NCI-H345 treated with DMSO at 0.1 percent for 48 hours (cell line): ENCODE measurements around the gene OLIG1.

ENCODE experiments used
- DNase-seq: peaks from one replicate; lab custom pipeline; 2025; ENCODE audit not compliant: unreplicated experiment; lab: John Stamatoyannopoulos, UW

OLIG1 gene

DNA sequence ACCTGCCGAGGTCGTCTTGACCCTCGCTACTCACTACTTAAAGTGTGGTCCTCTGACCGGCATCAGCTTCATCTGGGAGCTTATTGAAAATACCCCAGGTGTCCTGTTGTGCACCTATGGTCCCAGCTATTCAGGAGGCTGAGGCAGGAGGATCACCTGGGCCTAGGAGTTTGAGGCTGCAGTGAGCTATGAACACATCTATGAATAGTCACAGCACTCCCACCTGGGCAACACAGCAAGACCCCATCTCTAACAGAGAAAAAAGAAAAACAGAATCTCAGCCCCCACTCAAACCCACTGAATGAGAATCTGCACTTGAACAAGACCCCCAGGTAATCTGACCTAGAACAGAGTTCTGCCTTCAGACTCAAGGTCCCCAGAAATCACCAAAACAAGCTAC, 8.7 kb upstream of the OLIG1 start:
- no peak for DNase-seq

DNA sequence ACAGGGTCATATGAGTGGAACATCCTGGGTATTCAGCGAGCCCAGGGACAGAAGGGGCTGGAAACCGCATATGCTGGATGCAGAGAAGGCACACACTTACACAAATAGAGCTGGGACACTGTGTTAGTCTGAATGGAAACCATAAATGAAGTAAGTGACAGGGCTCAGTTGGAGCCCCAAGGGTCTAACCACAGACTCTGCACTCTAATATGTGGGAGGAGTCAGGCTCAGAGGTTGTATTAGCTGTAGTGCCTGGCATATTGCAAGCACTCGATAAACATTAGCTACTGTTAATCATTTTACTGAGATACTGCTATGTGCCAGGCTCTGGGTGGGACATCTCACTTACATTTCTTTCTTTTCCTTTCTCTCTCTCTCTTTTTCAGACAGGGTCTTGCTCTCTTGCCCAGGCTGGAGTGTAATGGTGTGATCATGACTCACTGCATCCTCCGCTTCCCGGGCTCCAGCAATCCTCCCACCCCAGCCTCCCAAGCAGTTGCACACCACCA, 6.5 kb upstream of the OLIG1 start:
- no peak for DNase-seq

DNA sequence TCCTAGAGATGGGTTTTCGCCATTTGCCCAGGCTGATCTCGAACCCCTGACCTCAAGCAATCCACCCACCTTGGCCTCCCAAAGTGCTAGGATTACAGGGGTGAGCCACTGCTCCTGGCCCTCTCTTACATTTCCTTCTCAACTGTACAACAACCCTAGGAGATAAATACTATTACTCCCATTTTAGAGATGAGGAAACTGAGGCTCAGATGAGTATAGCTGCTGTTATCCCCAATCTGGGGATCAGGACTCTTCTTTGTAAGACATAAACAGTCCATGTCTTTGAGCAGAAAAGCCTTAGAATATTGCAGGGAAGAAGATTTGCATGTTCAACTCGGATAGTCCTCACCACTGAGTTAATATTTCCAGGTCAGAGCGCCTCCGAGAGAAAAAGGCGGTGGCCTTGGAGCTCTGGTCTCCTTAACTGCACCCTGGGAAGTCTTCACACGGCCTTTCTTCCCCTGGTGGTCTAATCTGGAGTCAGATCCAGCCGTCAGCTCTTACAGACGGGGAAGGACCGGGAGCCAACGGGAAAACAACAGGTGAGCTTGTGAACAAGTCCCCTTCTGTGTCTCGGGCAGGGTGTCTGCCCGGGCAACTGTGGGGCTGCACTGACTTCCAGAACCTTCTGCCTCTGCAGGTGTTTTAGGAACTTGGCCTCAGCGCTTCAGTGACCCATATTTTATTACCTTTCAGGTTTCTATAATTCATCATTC, 5.9 kb upstream of the OLIG1 start:
- no peak for DNase-seq

DNA sequence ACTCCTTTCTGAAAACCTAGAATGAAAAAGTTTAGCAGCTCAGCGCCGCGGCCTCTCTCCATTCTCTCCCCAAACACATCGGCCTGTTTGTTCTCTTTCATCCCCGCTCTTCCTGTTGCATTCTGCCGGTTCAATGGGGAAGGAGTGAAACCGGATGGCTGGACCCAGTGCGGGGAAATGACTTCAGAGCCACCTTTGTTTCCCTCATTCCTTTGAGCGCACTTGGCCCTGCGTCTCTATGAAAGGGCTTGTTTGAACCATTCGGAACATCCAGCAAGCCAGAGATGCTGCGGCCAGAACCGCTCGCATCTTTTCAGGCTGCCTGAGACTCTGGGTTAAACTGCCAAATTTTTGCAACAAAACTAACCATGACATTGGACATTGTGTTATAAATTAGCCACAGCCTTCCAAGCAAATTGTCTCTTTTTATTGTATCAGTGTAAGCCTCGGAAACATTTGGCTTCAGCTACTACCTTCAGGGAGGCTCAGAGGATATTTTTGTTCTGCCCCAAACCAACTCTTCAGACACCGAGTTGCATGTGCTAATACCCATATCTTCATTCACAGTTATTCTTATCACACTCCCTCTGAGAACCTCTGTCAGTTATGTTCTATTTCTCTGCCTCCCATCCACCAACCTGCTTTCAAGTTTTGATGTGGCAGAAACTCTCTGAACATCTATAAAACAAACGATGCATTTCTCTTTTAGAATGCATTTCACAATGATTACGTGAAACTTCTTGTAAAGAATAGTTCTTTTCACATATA, 5.1 kb upstream of the OLIG1 start:
- DNase-seq = no peak

DNA sequence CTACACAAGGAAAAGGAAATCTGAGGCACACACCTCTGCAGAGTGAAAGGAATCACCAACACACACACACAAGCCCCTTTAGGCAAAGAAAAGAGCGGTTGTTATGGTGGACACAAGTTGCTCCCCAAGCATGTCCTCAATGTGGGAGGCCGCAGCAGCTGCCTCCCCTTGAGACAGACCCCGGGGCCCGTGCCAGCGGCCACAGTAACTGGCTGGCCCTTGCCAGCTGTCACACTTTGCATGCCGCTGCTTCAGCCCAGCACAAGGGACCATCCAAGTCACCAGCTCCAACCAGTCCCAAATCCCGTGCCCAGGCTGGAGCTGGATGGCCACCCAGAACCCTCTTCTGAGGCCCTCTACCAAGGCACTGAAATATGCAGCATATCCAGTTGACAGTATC, 2.9 kb upstream of the OLIG1 start:
- DNase-seq = no peak

DNA sequence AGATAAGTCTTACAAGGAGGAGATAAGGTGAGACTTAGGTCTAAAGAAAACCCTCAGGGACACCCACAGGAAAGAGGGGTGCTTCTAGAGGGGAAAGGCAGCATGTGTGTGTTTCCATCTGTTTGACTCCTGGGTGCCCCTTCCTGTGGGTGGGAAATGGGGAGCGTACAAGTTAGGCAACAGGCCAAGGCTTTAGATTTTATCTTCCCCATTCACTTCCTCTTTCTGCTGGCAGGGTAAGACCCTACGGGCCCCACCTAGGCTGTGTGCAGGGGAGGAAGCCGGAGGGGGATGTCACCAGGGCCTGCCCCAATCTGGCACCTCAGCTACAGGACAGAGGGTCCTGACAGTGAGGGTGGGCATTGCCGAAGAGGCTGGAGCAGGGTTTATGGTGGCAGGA, 2.5 kb upstream of the OLIG1 start:
- no peak for DNase-seq

DNA sequence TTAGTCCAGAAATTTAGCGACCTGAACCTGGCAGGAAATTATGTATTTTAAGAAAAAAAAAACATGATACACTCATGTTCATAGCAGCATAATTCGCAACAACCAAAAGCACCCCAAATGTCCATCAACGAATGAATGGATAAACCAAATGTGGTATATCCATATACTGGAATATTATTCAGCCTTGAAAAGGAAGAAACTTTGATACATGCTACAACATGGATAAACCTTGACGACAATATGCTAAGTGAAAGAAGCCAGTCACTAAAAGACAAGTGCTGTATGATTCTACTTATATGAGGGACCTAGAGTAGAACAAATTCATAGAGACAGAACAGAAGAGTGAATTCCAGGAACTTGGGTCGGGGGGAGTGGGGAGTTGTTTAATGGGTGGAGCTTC, 698 bp upstream of the OLIG1 start:
- DNase-seq = no peak

DNA sequence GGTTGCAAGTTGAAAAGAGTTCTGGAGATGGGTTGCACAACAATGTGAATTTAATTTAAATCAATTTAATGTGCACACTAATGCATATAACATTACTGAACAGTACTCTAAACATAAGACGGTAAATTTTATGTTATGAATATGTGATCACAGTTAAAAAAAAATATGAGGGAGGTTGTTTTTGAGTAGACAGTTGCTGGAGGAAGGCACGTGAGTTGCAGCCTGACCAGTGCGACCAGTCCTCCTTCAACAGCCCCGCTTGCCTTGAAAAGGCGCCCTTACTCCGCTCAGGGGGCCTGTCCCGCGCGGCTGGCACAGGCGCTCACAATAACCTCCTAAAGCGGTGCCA, 322 bp upstream of the OLIG1 start:
- DNase-seq = no peak

DNA sequence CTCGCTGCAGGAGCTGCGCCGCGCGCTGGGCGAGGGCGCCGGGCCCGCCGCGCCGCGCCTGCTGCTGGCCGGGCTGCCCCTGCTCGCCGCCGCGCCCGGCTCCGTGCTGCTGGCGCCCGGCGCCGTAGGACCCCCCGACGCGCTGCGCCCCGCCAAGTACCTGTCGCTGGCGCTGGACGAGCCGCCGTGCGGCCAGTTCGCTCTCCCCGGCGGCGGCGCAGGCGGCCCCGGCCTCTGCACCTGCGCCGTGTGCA, 730 bp downstream of the OLIG1 start:
- no peak for DNase-seq

DNA sequence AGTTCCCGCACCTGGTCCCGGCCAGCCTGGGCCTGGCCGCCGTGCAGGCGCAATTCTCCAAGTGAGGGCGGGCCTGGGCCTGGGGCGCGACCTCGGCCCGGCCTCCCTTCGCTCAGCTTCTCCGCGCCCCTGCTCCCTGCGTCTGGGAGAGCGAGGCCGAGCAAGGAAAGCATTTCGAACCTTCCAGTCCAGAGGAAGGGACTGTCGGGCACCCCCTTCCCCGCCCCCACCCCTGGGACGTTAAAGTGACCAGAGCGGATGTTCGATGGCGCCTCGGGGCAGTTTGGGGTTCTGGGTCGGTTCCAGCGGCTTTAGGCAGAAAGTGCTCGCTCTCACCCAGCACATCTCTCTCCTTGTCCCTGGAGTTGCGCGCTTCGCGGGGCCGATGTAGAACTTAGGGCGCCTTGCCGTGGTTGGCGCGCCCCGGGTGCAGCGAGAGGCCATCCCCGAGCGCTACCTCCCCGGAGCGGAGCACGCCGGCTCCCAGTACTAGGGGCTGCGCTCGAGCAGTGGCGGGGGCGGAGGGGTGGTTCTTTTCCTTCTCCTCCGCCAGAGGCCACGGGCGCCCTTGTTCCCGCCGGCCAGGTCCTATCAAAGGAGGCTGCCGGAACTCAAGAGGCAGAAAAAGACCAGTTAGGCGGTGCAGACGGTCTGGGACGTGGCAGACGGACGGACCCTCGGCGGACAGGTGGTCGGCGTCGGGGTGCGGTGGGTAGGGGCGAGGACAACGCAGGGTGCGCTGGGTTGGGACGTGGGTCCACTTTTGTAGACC, 1.2 kb downstream of the OLIG1 start:
- DNase-seq = no peak

DNA sequence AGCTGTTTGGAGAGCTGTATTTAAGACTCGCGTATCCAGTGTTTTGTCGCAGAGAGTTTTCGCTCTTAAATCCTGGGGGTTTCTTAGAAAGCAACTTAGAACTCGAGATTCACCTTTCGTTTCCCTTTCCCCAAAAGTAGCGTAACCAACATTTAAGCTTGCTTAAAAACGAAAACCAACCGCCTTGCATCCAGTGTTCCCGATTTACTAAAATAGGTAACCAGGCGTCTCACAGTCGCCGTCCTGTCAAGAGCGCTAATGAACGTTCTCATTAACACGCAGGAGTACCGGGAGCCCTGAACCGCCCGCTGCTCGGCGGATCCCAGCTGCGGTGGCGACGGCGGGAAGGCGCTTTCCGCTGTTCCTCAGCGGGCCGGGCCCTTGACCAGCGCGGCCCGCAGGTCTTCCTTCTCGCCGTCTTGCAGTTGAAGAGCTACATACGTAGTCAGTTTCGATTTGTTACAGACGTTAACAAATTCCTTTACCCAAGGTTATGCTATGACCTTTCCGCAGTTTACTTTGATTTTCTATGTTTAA, 1.9 kb downstream of the OLIG1 start:
- no peak for DNase-seq

DNA sequence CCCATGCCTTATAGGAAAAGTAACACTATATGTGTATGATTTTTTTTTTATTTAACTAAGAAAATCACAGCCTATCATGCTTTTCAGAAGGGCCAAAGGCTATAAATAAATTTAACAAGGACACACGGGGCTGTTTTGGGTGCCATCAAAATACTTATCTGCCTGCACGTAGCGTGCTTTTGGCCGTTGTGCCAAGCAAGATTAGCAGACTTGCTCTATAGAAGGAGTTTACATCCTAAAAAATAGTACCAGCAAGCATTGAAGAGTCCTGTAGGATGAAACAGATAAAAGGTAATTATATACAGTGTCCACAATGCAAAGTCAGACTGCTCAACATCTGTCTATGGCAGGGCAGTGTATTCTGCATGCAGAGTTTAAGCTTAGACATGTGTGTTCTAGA, 3.7 kb downstream of the OLIG1 start:
- no peak for DNase-seq

DNA sequence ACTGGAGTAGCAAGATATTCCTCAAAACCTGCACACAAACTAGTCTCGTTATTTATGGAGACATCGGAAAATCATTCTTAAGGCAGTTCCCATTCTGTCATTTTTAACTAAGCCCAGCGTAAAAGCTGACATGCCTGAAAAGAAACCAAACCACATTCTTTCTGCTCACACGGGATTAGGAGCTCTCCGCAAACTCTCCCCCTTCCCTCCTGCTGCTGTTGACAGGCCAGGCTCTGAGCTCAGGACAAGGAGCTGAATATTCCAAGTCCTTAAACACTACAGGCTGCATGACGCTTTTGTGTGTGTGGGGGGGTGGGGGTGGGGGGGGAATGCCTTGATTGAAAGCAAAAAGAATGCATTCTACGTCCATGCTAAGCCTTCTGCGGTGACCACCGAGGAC, 5.2 kb downstream of the OLIG1 start:
- DNase-seq = no peak

DNA sequence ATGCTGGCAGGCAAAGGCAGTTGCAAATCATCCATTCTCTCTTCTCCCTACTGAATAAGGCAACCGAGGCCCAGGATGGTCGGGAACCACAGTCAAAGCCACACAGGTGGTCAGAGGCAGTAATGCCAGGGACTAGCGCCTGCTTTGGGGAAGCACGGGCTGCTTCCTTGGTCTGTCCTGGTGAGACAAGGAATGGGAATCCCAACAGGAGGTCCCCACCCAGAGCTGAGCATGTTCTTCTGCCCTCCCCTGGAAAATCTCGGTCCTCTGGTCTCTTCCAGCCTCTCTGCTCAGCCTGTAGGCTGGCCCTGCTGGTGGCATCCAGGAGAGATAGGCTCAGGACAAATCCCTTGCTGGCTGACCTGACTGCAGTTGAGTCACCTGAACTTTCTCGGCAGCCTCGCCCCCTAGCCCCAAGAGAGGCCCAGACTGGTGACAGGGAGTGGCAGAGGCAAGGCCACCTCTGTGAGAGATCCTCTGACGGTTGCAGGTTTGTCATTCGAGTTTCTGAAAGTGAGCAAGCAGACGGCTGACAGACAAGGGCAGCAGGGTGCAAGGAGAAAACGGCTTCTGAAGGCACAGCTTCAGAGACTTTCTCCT, 5.8 kb downstream of the OLIG1 start:
- DNase-seq = no peak

DNA sequence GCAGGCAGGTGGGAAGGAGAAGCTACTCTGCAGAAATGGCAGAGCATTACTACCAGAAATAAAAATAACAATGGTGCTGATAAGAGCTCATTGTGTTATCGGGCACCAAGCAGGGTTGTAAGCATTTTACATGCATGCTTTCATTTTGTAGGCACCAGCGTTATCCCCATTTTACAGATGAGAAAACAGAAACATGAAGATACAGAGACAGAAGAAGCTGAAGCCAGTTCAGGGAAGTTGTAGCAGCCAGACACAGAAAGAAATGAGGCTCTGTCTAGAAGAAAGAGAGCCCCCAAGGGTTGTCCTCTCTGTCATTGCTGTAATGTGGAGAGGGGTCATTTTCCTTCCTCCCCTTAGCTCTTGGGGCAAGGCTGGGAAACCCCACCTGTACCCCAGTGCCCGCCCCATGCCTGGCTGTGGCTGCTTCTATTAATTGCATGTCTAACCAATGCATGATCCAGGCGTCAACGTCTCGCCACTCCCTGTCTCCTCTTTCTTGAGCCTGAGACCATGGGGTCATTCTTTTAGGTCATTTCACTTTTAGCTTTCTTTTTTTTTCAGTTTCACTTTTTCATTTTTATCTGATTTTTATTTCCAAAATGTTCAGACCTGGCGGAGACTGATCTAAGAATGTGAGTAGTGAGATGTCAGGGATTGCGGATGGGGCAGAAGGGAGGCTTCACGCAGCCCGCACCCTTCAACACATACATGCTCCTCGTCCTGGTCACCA, 6.8 kb downstream of the OLIG1 start:
- DNase-seq = no peak

DNA sequence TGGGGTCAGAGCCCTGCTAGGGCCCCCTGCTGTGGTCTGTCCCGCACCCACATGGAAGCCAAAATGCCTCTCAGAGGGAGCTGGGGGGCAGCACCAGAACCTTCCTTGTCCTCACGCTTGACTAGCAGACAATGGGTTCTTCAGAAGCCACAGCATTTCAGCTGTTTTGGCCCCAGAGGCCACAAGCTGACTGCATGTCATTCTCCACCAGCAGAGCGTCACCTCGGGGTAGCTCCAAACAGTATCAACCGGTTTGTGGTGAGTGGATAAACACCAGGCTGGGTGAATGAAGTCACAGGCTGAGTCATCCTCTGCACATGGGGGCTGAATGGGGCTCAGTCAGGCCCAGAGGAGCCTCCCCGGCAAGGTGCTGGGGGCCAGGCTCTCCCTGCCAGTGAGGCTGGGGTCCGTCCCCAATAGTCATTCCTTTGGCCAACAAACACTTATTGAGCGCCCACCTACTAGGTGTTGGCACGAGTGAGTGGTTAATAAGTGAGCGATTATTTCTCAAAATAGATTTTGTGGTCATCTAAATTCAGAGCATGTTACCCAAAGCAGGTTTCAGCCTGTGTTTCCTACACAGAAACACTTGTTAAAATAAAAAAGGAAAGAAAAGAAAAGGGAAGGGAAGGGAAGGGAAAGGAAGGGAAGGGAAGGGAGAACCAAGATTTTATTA, 9.1 kb downstream of the OLIG1 start:
- DNase-seq = no peak

DNA sequence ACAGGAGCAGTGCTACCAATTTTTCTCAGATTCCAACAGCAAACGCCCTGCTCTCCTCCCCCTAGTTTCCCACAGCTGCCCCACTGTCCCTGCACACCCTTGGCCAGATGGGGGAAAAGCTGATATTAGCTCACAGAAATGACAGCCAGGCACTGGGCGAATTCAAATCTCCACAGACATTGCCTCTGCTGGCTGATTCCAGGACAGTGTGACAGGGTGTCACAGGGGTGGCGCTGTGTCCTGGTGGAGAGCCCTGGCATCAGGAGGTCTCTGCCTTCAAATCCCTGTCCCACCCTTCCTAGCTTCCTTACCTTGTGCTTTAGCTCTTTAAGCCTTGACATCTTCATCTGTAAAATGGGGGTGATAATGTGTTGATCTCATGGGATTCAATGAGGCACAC, 10.4 kb downstream of the OLIG1 start:
- no peak for DNase-seq

DNA sequence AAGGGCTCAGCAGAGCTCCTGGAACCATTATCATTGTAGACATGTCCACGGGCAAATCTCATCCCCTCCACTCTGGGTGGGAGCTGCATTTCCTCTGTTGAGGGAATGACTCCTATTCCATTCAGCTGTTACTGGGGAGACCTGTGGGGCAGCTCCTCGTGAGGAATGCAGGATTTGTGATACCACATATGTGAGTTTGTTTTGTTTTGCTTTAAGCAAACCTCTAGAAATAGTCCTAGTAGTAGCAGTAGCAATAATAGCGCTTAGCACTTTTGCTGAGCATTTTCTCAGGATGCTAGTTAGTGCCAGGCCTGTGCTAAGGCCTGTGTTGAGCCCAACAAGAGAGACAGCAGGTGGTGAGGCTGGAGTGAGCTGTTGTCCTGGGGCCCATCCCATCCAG, 10.8 kb downstream of the OLIG1 start:
- no peak for DNase-seq

DNA sequence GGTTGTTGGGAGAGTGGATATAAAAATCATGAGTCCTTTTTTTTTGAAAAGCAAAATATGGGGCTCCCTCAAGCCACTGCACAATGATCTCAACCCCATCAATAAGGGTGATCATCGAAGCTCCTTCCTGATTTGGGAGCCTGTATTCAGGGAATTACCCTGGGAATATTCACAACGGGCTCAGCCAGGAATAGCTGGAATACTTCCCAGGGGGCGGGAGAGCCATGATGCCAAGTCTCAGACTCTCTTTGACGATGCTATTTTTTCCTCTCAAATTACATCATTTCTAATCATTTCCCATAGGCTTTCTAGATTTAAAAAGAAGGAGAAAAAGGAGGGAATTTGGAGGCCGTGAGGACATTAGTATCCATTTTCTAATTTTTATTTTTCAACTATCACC, 18.4 kb downstream of the OLIG1 start:
- no peak for DNase-seq

DNA sequence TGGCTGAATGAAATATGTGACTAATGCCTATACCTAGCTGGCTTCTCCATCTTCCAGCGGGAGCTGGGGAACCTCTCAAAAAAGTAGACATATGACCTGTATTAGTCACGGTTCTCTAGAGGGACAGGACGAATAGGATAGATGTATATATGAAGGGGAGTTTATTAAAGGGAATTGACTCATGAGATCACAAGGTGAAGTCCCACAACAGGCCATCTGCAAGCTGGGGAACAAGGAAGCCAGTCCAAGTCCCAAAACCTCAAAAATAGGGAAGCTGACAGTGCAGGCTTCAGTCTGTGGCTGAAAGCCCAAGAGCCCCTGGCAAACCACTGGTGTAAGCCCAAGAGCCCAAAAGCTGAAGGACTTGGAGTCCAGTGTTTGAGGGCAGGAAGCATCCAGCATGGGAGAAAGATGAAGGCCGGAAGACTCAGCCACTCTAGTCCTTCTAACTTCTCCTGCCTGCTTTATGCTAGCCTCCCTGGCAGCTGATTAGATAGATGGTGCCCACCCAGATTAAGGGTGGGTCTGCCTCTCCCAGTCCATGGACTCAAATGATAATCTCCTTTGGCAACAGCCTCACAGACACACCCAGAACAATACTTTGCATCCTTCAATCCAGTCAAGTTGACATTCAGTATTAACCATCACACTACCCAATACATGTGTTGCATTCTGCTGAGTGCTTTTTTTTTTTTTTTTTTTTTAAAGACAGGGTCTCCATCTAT, 19.6 kb downstream of the OLIG1 start:
- DNase-seq = no peak
